ENCODE results near the gene TBC1D22B.
"Not testable (repeated sequence)": the region's sequence is repeated elsewhere in the genome, so short reads cannot be mapped to it uniquely, and the experiment has no call there.

Gene TBC1D22B

GRCh38 chr6:37305841-37306425, 48.4 kb downstream of the TBC1D22B start:
- no peak for DNase-seq (ENCODE audit: insufficient read length, low spot score)
- FAIRE-seq = peak; percentile 26
- TF ChIP-seq TAF1 (IDR thresholded peaks at IDR 0.05; ENCODE audit: low read depth, low read length) (no peak), SPI1 (IDR thresholded peaks at IDR 0.05; ENCODE audit: low read depth, low read length) (no peak), POLR2A (IDR thresholded peaks at IDR 0.05; ENCODE audit: low read depth, low read length) (no peak), POU2F2 (IDR thresholded peaks at IDR 0.05; ENCODE audit: low read depth, low read length) (no peak)

DNA sequence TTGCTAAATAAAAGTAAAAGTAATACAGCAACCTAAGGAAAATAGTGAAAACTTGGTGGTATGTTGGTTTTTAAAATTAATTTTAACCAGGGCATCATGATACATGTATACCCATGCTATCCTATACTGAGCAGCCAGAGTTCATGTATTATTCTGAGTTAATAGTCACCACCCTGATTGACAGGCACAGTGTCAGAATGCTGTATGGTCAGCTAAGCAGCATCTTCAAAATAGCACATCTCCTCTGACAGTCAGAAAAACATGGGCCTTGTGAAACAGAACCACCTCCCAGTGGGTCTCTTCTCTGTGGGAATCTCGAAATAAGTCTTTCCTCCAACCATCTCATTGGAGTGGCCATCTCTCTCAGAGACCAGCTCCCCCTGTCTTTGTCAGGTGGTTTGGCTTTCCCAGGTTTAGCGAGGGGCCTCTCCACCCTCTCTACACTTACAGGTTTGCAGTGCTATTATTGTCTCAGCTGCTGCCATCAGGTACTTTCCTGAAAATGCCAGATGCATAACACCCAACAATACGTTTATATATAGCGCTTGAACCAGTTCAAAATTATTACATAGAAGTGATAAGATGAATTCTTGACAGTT, 49.2 kb downstream of the TBC1D22B start:
- no peak for TF ChIP-seq TAF1 (IDR thresholded peaks at IDR 0.05; ENCODE audit: low read depth, low read length)
- no peak for TF ChIP-seq PAX5 (IDR thresholded peaks at IDR 0.05; ENCODE audit: insufficient read depth, low read length, severe bottlenecking)
- no peak for TF ChIP-seq SPI1 (IDR thresholded peaks at IDR 0.05; ENCODE audit: low read depth, low read length)
- TF ChIP-seq POLR2A (IDR thresholded peaks at IDR 0.05; ENCODE audit: low read depth, low read length) = no peak
- TF ChIP-seq POU2F2 (IDR thresholded peaks at IDR 0.05; ENCODE audit: low read depth, low read length) = no peak
- TF ChIP-seq POLR2AphosphoS5 (IDR thresholded peaks at IDR 0.05; ENCODE audit: low read depth, low read length) = no peak
- FAIRE-seq (peak; percentile 40), DNase-seq (ENCODE audit: insufficient read length, low spot score) (no peak)

DNA sequence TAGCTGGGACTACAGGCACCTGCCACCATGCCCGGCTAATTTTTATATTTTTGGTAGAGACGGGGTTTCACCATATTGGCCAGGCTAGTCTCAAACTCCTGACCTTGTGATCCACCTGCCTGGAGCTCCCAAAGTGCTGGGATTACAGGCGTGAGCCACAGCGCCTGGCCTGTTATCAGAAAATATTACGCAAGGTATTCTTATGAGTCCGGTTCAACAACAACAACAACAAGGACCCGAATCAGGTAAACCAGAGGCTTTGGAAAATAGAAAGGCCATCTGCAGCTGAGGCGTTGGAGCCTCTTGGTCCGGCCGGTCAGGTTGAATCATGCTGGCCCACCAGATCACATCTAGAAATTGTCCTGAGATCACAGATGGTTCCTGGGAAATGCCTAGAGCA, 49.9 kb downstream of the TBC1D22B start:
- DNase-seq (ENCODE audit: insufficient read length, low spot score); FAIRE-seq: not testable (repeated sequence)

GRCh38 chr6:37308069-37308815, 50.7 kb downstream of the TBC1D22B start:
- TF ChIP-seq POU2F2 (IDR thresholded peaks at IDR 0.05; ENCODE audit: low read depth, low read length) = no peak
- no peak for TF ChIP-seq TAF1 (IDR thresholded peaks at IDR 0.05; ENCODE audit: low read depth, low read length)
- no peak for TF ChIP-seq POLR2A (IDR thresholded peaks at IDR 0.05; ENCODE audit: low read depth, low read length)
- no peak for TF ChIP-seq PAX5 (IDR thresholded peaks at IDR 0.05; ENCODE audit: insufficient read depth, low read length, severe bottlenecking)
- no peak for TF ChIP-seq SPI1 (IDR thresholded peaks at IDR 0.05; ENCODE audit: low read depth, low read length)
- FAIRE-seq = no peak

GRCh38 chr6:37309046-37309445, 51.5 kb downstream of the TBC1D22B start:
- no peak for DNase-seq (ENCODE audit: insufficient read length, low spot score)
- no peak for FAIRE-seq
- TF ChIP-seq SPI1 (IDR thresholded peaks at IDR 0.05; ENCODE audit: low read depth, low read length) = no peak
- no peak for TF ChIP-seq POU2F2 (IDR thresholded peaks at IDR 0.05; ENCODE audit: low read depth, low read length)

More at GRCh38 chr6:37308069-37308815, 50.7 kb downstream of the TBC1D22B start:
- no peak for DNase-seq (ENCODE audit: insufficient read length, low spot score)

DNA sequence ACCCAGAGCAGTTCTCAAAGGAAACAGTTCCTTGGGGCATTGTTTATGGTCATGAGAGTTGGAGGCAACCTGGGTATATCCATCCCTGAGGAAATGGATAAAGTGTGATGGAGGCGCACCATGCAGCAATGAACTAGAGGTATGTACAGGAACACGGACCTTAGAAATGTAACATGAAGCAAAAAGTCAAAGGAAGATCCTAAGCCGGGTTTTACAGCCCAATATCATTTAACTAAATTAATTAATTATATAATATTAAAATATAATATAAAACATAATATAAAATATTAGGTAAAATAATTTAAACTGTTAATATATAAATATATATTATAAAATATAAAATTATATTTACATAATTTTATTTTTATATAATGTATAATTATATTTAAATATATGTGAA, 52.1 kb downstream of the TBC1D22B start:
- no peak for TF ChIP-seq POLR2AphosphoS5 (IDR thresholded peaks at IDR 0.05; ENCODE audit: low read depth, low read length)
- TF ChIP-seq POU2F2 (IDR thresholded peaks at IDR 0.05; ENCODE audit: low read depth, low read length) = no peak
- TF ChIP-seq SPI1 (IDR thresholded peaks at IDR 0.05; ENCODE audit: low read depth, low read length) = no peak
- TF ChIP-seq PAX5 (IDR thresholded peaks at IDR 0.05; ENCODE audit: insufficient read depth, low read length, severe bottlenecking) = no peak
- TF ChIP-seq TAF1 (IDR thresholded peaks at IDR 0.05; ENCODE audit: low read depth, low read length) = no peak

DNA sequence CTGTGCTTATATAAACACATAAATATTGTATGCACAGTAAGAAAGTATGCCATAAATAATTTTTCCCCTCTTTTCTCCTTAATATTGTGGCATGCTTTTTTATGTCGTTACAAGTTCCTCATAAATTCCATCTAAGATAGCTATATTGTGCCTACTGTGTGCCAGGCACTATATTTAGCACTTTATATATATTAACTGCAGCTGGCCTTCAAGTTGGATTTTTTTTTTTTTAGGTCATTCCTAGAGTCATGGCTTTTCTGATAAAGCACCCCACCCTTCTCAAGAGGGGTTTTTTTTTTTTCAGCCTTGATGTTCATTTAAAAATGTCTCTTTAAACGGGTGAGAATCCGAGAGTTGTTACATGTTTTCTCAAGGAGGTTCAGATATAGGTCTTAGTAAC, 53.4 kb downstream of the TBC1D22B start:
- FAIRE-seq (no peak), DNase-seq (ENCODE audit: insufficient read length, low spot score) (no peak)
- TF ChIP-seq PAX5 (IDR thresholded peaks at IDR 0.05; ENCODE audit: insufficient read depth, low read length, severe bottlenecking) = no peak
- TF ChIP-seq POU2F2 (IDR thresholded peaks at IDR 0.05; ENCODE audit: low read depth, low read length) = no peak
- TF ChIP-seq POLR2A (IDR thresholded peaks at IDR 0.05; ENCODE audit: low read depth, low read length) = no peak
- no peak for TF ChIP-seq SPI1 (IDR thresholded peaks at IDR 0.05; ENCODE audit: low read depth, low read length)
- TF ChIP-seq POLR2AphosphoS5 (IDR thresholded peaks at IDR 0.05; ENCODE audit: low read depth, low read length) = no peak
- no peak for TF ChIP-seq TAF1 (IDR thresholded peaks at IDR 0.05; ENCODE audit: low read depth, low read length)

More for the DNA sequence above, 52.1 kb downstream of the TBC1D22B start:
- FAIRE-seq (no peak), DNase-seq (ENCODE audit: insufficient read length, low spot score) (no peak)

DNA sequence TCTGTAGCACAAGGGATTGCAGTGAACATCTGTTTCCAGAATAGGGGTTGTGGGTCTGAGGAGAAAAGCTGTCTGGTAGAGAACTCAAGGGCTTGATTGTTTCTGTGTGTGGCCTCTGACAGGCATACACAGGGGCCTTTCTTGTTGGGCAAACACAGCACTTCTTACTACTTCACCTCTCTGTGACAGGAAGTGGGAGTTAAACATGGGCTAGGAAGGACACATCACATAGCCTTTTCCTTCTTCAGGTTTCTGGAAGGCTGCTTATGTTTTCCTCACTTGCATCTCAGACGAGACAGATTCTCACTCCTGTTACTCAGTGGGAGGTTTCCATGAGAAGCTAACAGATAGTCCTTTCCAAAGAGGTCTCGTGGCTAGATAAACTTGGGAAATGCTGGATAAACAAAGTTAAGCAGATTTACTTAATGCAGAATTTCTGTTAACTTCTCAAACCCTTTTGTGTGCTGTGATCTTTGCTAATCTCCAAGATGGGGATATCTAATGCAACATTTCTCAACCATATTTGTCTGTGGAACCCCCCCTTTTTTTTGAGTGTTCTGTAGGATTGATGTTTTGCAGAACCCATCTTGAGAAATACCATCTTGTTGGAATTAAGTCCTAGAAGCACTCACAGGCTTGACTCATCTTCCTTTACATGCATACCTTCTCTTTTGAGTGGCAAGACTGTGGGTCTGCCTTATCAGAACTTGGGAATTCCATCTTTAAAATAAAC, 54.3 kb downstream of the TBC1D22B start:
- FAIRE-seq (no peak), DNase-seq (ENCODE audit: insufficient read length, low spot score) (no peak)
- TF ChIP-seq POLR2A (IDR thresholded peaks at IDR 0.05; ENCODE audit: low read depth, low read length) (no peak), PAX5 (IDR thresholded peaks at IDR 0.05; ENCODE audit: insufficient read depth, low read length, severe bottlenecking) (no peak), POLR2AphosphoS5 (IDR thresholded peaks at IDR 0.05; ENCODE audit: low read depth, low read length) (no peak), TAF1 (IDR thresholded peaks at IDR 0.05; ENCODE audit: low read depth, low read length) (no peak), SPI1 (IDR thresholded peaks at IDR 0.05; ENCODE audit: low read depth, low read length) (no peak), POU2F2 (IDR thresholded peaks at IDR 0.05; ENCODE audit: low read depth, low read length) (no peak)

GRCh38 chr6:37313723-37314486, 56.3 kb downstream of the TBC1D22B start:
- FAIRE-seq = no peak
- no peak for TF ChIP-seq POLR2AphosphoS5 (IDR thresholded peaks at IDR 0.05; ENCODE audit: low read depth, low read length)
- no peak for DNase-seq (ENCODE audit: insufficient read length, low spot score)

Data from GM12891 (cell line).